Left ventricle myocardium inferior (tissue), 1 donor: ENCODE results near the gene LGSN. TPM values are rescaled to one million over a fixed set of nuclear protein-coding genes. Genes with fewer than 3 reads are reported as not detected.

Experiments used
- DNase-seq: peaks from one replicate; pipeline ENCODE4 v3.0.0-alpha.2; 2020
- H3K27ac ChIP-seq: fragments of 200-600 bp; replicated peaks from 2 replicates; pipeline ENCODE4 v1.8.0; 2021
- H3K27me3 ChIP-seq: fragments of 200-600 bp; 2 replicates; pipeline ENCODE4 v1.8.0; 2021; ENCODE audit warnings: low read depth
- H3K36me3 ChIP-seq: fragments of 200-600 bp; 2 replicates; pipeline ENCODE4 v1.8.0; 2021
- H3K4me1 ChIP-seq: fragments of 200-600 bp; 2 replicates; pipeline ENCODE4 v1.8.0; 2021
- H3K4me3 ChIP-seq: fragments of 200-600 bp; 2 replicates; pipeline ENCODE4 v1.8.0; 2021; ENCODE audit warnings: mild to moderate bottlenecking, moderate library complexity
- H3K9me3 ChIP-seq: fragments of 200-600 bp; replicated peaks from 2 replicates; pipeline ENCODE4 v1.8.0; 2021
- CTCF ChIP-seq: fragments of 200-600 bp; IDR thresholded peaks from 2 replicates; pipeline ENCODE4 v1.8.0; 2021; ENCODE audit warnings: antibody characterized with exemption, mild to moderate bottlenecking, borderline replicate concordance
- intact Hi-C: fragments of 100-400 bp; cut with micrococcal nuclease; formaldehyde crosslinking; loops from one replicate; pipeline ENCODE4 v1.11.0; 2022
- total RNA-seq: library from RNA; stranded (reverse); fragmentation: NEBNext Ultra II Directional; extraction: Animal tissue kit (Norgen Biotek cat#: 25700); gene quantifications from one replicate; pipeline ENCODE4 v1.2.1, GENCODE V29; 2021
- donor health status: DM: no; HTN: yes; CAD: no; lungs with severe emphysema.

LGSN gene
- total RNA-seq, 1 donor from 2014 or later, result not detected

GRCh38 chr6:63305277-63305676 lies 14.5 kb downstream of the LGSN start:
- intact Hi-C loops, result no loop called here
- H3K4me1 ChIP-seq, result no peaks in the 10 kb centered on the region
- H3K36me3 ChIP-seq, result no peaks in the 10 kb centered on the region
- H3K27me3 ChIP-seq, result no peaks in the 10 kb centered on the region
- no peaks in the 10 kb centered on the region for H3K9me3 ChIP-seq
- no peak overlapping the region for H3K27ac ChIP-seq
- no peak overlapping the region for H3K4me3 ChIP-seq
- TF ChIP-seq CTCF, result no peak
- DNase-seq, result no peak

DNA sequence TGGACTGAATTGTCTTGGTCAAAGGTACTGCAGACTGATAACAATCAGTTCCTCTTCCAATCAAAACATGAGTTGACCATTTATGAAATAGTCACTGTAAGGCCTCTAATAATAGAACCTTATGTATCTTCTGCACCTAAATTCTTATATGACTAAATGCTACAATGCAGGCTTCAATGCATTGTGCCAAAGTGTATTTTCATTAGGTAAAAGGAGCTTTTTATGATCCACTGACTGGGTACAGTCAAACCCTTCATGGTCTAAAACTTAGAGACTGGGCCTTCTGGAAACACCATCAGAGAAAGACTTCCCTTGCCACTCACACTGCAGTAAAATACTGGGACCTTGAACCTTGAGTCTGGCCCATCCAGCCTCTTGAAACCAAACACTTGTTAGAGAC lies 16.3 kb downstream of the LGSN start:
- Histone ChIP-seq H3K4me1 (no peaks in the 10 kb centered on the region), H3K4me3 (no peak overlapping the region), H3K9me3 (no peaks in the 10 kb centered on the region), H3K27me3 (no peaks in the 10 kb centered on the region), H3K27ac (no peak overlapping the region), H3K36me3 (no peaks in the 10 kb centered on the region)
- TF ChIP-seq CTCF, result no peak
- DNase-seq, result no peak
- intact Hi-C loops, result no loop called here

- H3K27me3 ChIP-seq, result no peaks in the 10 kb centered on the region
- DNase-seq, result no peak
- intact Hi-C loops, result no loop called here
- H3K4me3 ChIP-seq, result no peak overlapping the region
- TF ChIP-seq CTCF, result no peak
- no peak overlapping the region for H3K27ac ChIP-seq
- no peaks in the 10 kb centered on the region for H3K4me1 ChIP-seq
- H3K36me3 ChIP-seq, result no peaks in the 10 kb centered on the region
- H3K9me3 ChIP-seq, result no peaks in the 10 kb centered on the region
These were observed 20.1 kb downstream of the LGSN start for GRCh38 chr6:63299667-63300066.

- TF ChIP-seq CTCF, result no peak
- Histone ChIP-seq H3K36me3 (no peaks in the 10 kb centered on the region), H3K9me3 (no peaks in the 10 kb centered on the region), H3K4me3 (no peak overlapping the region), H3K4me1 (no peaks in the 10 kb centered on the region), H3K27me3 (no peaks in the 10 kb centered on the region), H3K27ac (no peak overlapping the region)
- intact Hi-C loops, result no loop called here
- DNase-seq, result no peak
These were observed 24.1 kb downstream of the LGSN start for GRCh38 chr6:63295553-63296194.

DNA sequence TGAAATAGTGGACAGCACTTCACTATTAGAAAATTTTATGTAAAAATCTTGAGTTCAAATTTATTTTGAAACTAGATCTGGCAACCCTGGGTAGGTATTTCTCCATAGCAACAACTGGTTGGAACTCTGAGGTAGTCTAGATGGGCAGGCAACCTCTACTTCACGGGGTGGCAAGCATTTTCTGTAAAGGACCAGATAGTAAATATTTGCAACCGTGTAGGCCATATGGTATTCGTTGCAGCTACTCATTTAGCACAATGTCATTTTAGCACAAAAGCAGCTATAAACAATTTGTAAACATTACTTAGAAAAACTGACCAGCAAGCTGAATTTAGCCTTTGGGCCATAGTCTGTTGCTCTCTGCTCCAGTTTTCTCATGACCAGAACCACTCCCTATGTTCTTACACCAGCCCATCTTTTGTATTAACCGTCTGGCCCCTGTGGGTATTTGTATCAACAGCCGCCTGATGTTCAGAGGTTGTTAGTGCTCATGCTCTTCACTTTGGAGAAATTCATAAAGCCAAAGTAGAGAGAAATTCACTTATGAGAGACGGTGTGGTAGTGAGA lies 29.2 kb downstream of the LGSN start:
- H3K36me3 ChIP-seq, result no peaks in the 10 kb centered on the region
- no peak for DNase-seq
- intact Hi-C loops, result no loop called here
- H3K4me3 ChIP-seq, result no peak overlapping the region
- no peaks in the 10 kb centered on the region for H3K9me3 ChIP-seq
- H3K4me1 ChIP-seq, result no peaks in the 10 kb centered on the region
- no peaks in the 10 kb centered on the region for H3K27me3 ChIP-seq
- TF ChIP-seq CTCF, result no peak
- H3K27ac ChIP-seq, result no peak overlapping the region
